SK-N-SH treated with all-trans-retinoic acid at 6 μM for 48 hours (cell line): ENCODE measurements around the gene MTERF1.

Experiments used
- ATAC-seq: fragments of 200-7000 bp; cut with Tn5 transposase; 3 replicates; pipeline ENCODE4 v1.9.1; 2020; ENCODE audit warnings: mild to moderate bottlenecking, moderate library complexity
- ARNTL ChIP-seq: fragments of 450-650 bp; formaldehyde crosslinking; IDR thresholded peaks from 2 replicates; pipeline ENCODE4 v1.5.0; 2020; ENCODE audit warnings: low read depth, mild to moderate bottlenecking, moderate library complexity, borderline replicate concordance
- BACH2 ChIP-seq: fragments of 250-450 bp; sonication (Bioruptor Pico); IDR thresholded peaks from 2 replicates; pipeline ENCODE4 v1.9.0; 2021; ENCODE audit warnings: mild to moderate bottlenecking, borderline replicate concordance
- CREB5 ChIP-seq: fragments of 250-450 bp; sonication (Bioruptor Pico); IDR thresholded peaks from 2 replicates; pipeline ENCODE4 v1.5.1; 2020; ENCODE audit warnings: low read depth, mild to moderate bottlenecking, moderate library complexity
- CSDC2 ChIP-seq: fragments of 250-450 bp; sonication (Bioruptor Pico); IDR thresholded peaks from 2 replicates; pipeline ENCODE4 v1.5.0; 2020; ENCODE audit warnings: mild to moderate bottlenecking, moderate library complexity
- CSRNP3 ChIP-seq: fragments of 250-450 bp; sonication (Bioruptor Pico); IDR thresholded peaks from 2 replicates; pipeline ENCODE4 v1.5.1; 2021; ENCODE audit warnings: mild to moderate bottlenecking, moderate library complexity
- ESRRG ChIP-seq: fragments of 250-450 bp; sonication (Bioruptor Pico); IDR thresholded peaks from 2 replicates; pipeline ENCODE4 v1.6.1; 2021; ENCODE audit warnings: mild to moderate bottlenecking
- GLIS3 ChIP-seq: fragments of 250-450 bp; sonication (Bioruptor Pico); IDR thresholded peaks from 2 replicates; pipeline ENCODE4 v1.5.0; 2020; ENCODE audit warnings: mild to moderate bottlenecking, moderate library complexity
- ISL1 ChIP-seq: fragments of 250-450 bp; sonication (Bioruptor Pico); IDR thresholded peaks from 2 replicates; pipeline ENCODE4 v2.1.2; 2022; ENCODE audit warnings: mild to moderate bottlenecking, moderate library complexity
- OSR1 ChIP-seq: fragments of 250-450 bp; sonication (Bioruptor Pico); IDR thresholded peaks from 2 replicates; pipeline ENCODE4 v1.8.0; 2022; ENCODE audit warnings: moderate library complexity, mild to moderate bottlenecking, inconsistent platforms
- PATZ1 ChIP-seq: fragments of 250-450 bp; sonication (Bioruptor Pico); IDR thresholded peaks from 2 replicates; pipeline ENCODE4 v1.8.0; 2020; ENCODE audit warnings: mild to moderate bottlenecking, moderate library complexity, borderline replicate concordance
- POU6F1 ChIP-seq: fragments of 250-450 bp; sonication (Bioruptor Pico); IDR thresholded peaks from 2 replicates; pipeline ENCODE4 v1.8.0; 2021; ENCODE audit warnings: low read depth, mild to moderate bottlenecking, moderate library complexity, borderline replicate concordance
- PPARA ChIP-seq: fragments of 250-450 bp; sonication (Bioruptor Pico); IDR thresholded peaks from 2 replicates; pipeline ENCODE4 v1.5.0; 2020; ENCODE audit warnings: mild to moderate bottlenecking, borderline replicate concordance
- RARB ChIP-seq: fragments of 250-450 bp; sonication (Bioruptor Pico); IDR thresholded peaks from 2 replicates; pipeline ENCODE4 v1.8.0; 2021; ENCODE audit warnings: mild to moderate bottlenecking, moderate library complexity
- TCF4 ChIP-seq: fragments of 250-450 bp; sonication (Bioruptor Pico); IDR thresholded peaks from 2 replicates; pipeline ENCODE4 v1.8.0; 2021; ENCODE audit warnings: mild to moderate bottlenecking, moderate library complexity, borderline replicate concordance
- TOX ChIP-seq: fragments of 250-450 bp; sonication (Bioruptor Pico); IDR thresholded peaks from 2 replicates; pipeline ENCODE4 v1.8.0; 2021; ENCODE audit warnings: mild to moderate bottlenecking, moderate library complexity, borderline replicate concordance
- TSHZ2 ChIP-seq: fragments of 250-450 bp; sonication (Bioruptor Pico); IDR thresholded peaks from 2 replicates; pipeline ENCODE4 v1.5.0; 2020; ENCODE audit warnings: mild to moderate bottlenecking, moderate library complexity
- ZFP3 ChIP-seq: fragments of 250-450 bp; sonication (Bioruptor Pico); IDR thresholded peaks from 2 replicates; pipeline ENCODE4 v1.5.0; 2020; ENCODE audit warnings: mild to moderate bottlenecking, moderate library complexity
- ZFP30 ChIP-seq: fragments of 450-650 bp; formaldehyde crosslinking; IDR thresholded peaks from 2 replicates; pipeline ENCODE4 v1.5.0; 2022; ENCODE audit warnings: mild to moderate bottlenecking, moderate library complexity
- ZNF565 ChIP-seq: fragments of 450-650 bp; formaldehyde crosslinking; conservative IDR thresholded peaks from 2 replicates; pipeline ENCODE4 v1.5.0; 2020; ENCODE audit warnings: low read depth, mild to moderate bottlenecking, moderate library complexity
- ZNF70 ChIP-seq: fragments of 450-650 bp; formaldehyde crosslinking; IDR thresholded peaks from 2 replicates; pipeline ENCODE4 v1.5.0; 2020; ENCODE audit warnings: mild to moderate bottlenecking, moderate library complexity
- ZNF8 ChIP-seq: fragments of 450-650 bp; formaldehyde crosslinking; IDR thresholded peaks from 2 replicates; pipeline ENCODE4 v1.5.0; 2020; ENCODE audit warnings: mild to moderate bottlenecking, moderate library complexity

Gene MTERF1

GRCh38 chr7:91864070-91864469 lies 16.4 kb downstream of the MTERF1 start:
- TF ChIP-seq TOX (CRISPR knock-in tag) (no peak), CSRNP3 (no peak), ESRRG (CRISPR knock-in tag) (no peak), TSHZ2 (no peak), ZNF70 (no peak), POU6F1 (CRISPR knock-in tag) (no peak), CREB5 (CRISPR knock-in tag) (no peak), ISL1 (no peak), CSDC2 (CRISPR knock-in tag) (no peak), PPARA (CRISPR knock-in tag) (no peak), RARB (CRISPR knock-in tag) (no peak), OSR1 (CRISPR knock-in tag) (no peak), TCF4 (CRISPR knock-in tag) (no peak), ZFP30 (CRISPR knock-in tag) (no peak), GLIS3 (CRISPR knock-in tag) (no peak), BACH2 (CRISPR knock-in tag) (no peak), ZNF565 (CRISPR knock-in tag) (no peak), ZFP3 (CRISPR knock-in tag) (no peak)
- no peak for ATAC-seq

- ATAC-seq: no peak
- TF ChIP-seq PPARA (CRISPR knock-in tag) (no peak), GLIS3 (CRISPR knock-in tag) (no peak), CSRNP3 (no peak), ZNF8 (CRISPR knock-in tag) (no peak), POU6F1 (CRISPR knock-in tag) (no peak), ZFP30 (CRISPR knock-in tag) (no peak), ZNF70 (no peak), CREB5 (CRISPR knock-in tag) (no peak), CSDC2 (CRISPR knock-in tag) (no peak), RARB (CRISPR knock-in tag) (no peak), ISL1 (no peak), BACH2 (CRISPR knock-in tag) (no peak), ZNF565 (CRISPR knock-in tag) (no peak), ESRRG (CRISPR knock-in tag) (no peak), ARNTL (CRISPR knock-in tag) (no peak), ZFP3 (CRISPR knock-in tag) (no peak), PATZ1 (CRISPR knock-in tag) (no peak), OSR1 (CRISPR knock-in tag) (no peak), TOX (CRISPR knock-in tag) (no peak)
Observed at GRCh38 chr7:91852263-91852741, 28.2 kb downstream of the MTERF1 start.
